Calu3 (cell line): ENCODE data around the gene SLC25A39. TPM values are rescaled to one million over a fixed set of nuclear protein-coding genes. Genes with fewer than 3 reads are reported as not detected.

ENCODE experiments used
- BruUV-seq: library from RNA; stranded (reverse); fragments of 400-500 nt; replicated peaks from 2 replicates; lab custom pipeline; 2021; lab: Mats Ljungman, UMichigan
- CTCF ChIA-PET: fragments of 300-600 bp; sonication (Branson Sonifier 250); formaldehyde crosslinking; loops from one replicate; lab custom pipeline; 2022; ENCODE audit warnings: antibody characterized with exemption; lab: Charles Lee
- DNase-seq: peaks from one replicate; pipeline ENCODE4 v3.0.0; 2022
- H3K27ac Mint-ChIP-seq: one replicate; pipeline ENCODE4 v1.8.0; 2022; ENCODE audit warnings: mixed read lengths; ENCODE audit not compliant: unreplicated experiment
- H3K27me3 Mint-ChIP-seq: one replicate; pipeline ENCODE4 v1.8.0; 2022; ENCODE audit warnings: mixed read lengths; ENCODE audit not compliant: unreplicated experiment
- H3K36me3 Mint-ChIP-seq: one replicate; pipeline ENCODE4 v1.8.0; 2022; ENCODE audit warnings: mild to moderate bottlenecking, moderate library complexity, mixed read lengths; ENCODE audit not compliant: insufficient read depth, unreplicated experiment
- H3K4me1 Mint-ChIP-seq: one replicate; pipeline ENCODE4 v1.8.0; 2022; ENCODE audit warnings: mild to moderate bottlenecking, low read depth, mixed read lengths; ENCODE audit not compliant: unreplicated experiment
- H3K4me3 Mint-ChIP-seq: one replicate; pipeline ENCODE4 v1.8.0; 2022; ENCODE audit warnings: mild to moderate bottlenecking, low read depth, moderate library complexity, mixed read lengths; ENCODE audit not compliant: unreplicated experiment
- H3K9me3 Mint-ChIP-seq: one replicate; pipeline ENCODE4 v1.8.0; 2022; ENCODE audit warnings: low read depth, mixed read lengths; ENCODE audit not compliant: unreplicated experiment
- intact Hi-C: fragments of 100-400 bp; cut with micrococcal nuclease; formaldehyde crosslinking; loops from one replicate; pipeline ENCODE4 v1.10.0; 2022; ENCODE audit not compliant: unreplicated experiment
- total RNA-seq: library from RNA; stranded (reverse); gene quantifications from 2 replicates; pipeline ENCODE4 v1.2.3, GENCODE V29; 2022
- TF ChIP-seq, protein P1 (sequence below): fragments of 200-600 bp; IDR thresholded peaks from one replicate; pipeline ENCODE4 v1.8.0; 2022; ENCODE audit warnings: antibody characterized with exemption; ENCODE audit not compliant: unreplicated experiment

The SLC25A39 gene
- total RNA-seq, 1 experiment from 2014 or later, result 271 TPM

DNA sequence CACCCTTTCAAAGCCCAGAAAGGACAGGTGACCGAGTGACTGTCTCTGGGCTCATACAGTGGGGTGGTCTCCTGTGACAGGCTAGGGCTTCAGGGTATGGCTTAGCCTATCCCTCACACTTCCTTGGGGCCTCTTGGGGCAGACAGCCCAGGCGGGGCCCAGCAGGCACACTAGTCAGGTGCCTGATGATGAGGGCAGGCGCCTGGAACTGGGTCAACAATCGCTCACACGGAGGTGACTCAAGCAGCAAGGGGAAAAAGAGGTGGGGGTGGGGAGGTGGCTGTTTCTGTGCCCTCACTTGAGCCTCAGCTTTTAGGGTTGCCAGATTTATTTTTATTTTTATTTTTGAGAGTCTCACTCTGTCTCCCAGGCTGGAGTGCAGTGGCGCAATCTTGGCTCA lies 14.1 kb upstream of the SLC25A39 start:
- intact Hi-C loops, result no loop called here
- CTCF ChIA-PET, result interaction anchor here (1.0 kb wide), 1 partner anchor 24 kb away, joined by 3 read pairs; no protein-coding TSS in a partner anchor
- DNase-seq, result no peak
- Mint-ChIP-seq H3K9me3 (no peaks in the 10 kb centered on the region), H3K27me3 (peaks cover 14% of the 10 kb centered on the region), H3K27ac (peak overlapping the region; percentile 55), H3K4me1 (peaks cover 8% of the 10 kb centered on the region), H3K4me3 (no peak overlapping the region), H3K36me3 (no peaks in the 10 kb centered on the region)
- TF ChIP-seq, protein P1, sequence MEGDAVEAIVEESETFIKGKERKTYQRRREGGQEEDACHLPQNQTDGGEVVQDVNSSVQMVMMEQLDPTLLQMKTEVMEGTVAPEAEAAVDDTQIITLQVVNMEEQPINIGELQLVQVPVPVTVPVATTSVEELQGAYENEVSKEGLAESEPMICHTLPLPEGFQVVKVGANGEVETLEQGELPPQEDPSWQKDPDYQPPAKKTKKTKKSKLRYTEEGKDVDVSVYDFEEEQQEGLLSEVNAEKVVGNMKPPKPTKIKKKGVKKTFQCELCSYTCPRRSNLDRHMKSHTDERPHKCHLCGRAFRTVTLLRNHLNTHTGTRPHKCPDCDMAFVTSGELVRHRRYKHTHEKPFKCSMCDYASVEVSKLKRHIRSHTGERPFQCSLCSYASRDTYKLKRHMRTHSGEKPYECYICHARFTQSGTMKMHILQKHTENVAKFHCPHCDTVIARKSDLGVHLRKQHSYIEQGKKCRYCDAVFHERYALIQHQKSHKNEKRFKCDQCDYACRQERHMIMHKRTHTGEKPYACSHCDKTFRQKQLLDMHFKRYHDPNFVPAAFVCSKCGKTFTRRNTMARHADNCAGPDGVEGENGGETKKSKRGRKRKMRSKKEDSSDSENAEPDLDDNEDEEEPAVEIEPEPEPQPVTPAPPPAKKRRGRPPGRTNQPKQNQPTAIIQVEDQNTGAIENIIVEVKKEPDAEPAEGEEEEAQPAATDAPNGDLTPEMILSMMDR, result no peak
- BruUV-seq, result no TSS peak

GRCh38 chr17:44335968-44336367 lies 11.3 kb upstream of the SLC25A39 start:
- H3K4me1 Mint-ChIP-seq, result peaks cover 17% of the 10 kb centered on the region
- H3K36me3 Mint-ChIP-seq, result no peaks in the 10 kb centered on the region
- TF ChIP-seq, protein P1, result no peak
- H3K27me3 Mint-ChIP-seq, result peaks cover 14% of the 10 kb centered on the region
- intact Hi-C loops, result no loop called here
- CTCF ChIA-PET, result interaction anchor here (0.7 kb wide), 2 partner anchors 31 to 89 kb away, joined by 3 to 10 read pairs; no protein-coding TSS in a partner anchor
- no peaks in the 10 kb centered on the region for H3K9me3 Mint-ChIP-seq
- no TSS peak for BruUV-seq
- H3K4me3 Mint-ChIP-seq, result no peak overlapping the region
- H3K27ac Mint-ChIP-seq, result no peak overlapping the region
- no peak for DNase-seq

GRCh38 chr17:44335564-44335963 lies 10.9 kb upstream of the SLC25A39 start:
- CTCF ChIA-PET, result interaction anchor here (0.7 kb wide), 2 partner anchors 31 to 89 kb away, joined by 3 to 10 read pairs; no protein-coding TSS in a partner anchor
- peaks cover 18% of the 10 kb centered on the region for H3K4me1 Mint-ChIP-seq
- no peak overlapping the region for H3K4me3 Mint-ChIP-seq
- H3K27ac Mint-ChIP-seq, result no peak overlapping the region
- peaks cover 14% of the 10 kb centered on the region for H3K27me3 Mint-ChIP-seq
- TF ChIP-seq, protein P1, result no peak
- no TSS peak for BruUV-seq
- intact Hi-C loops, result no loop called here
- DNase-seq, result no peak
- H3K36me3 Mint-ChIP-seq, result no peaks in the 10 kb centered on the region
- H3K9me3 Mint-ChIP-seq, result no peaks in the 10 kb centered on the region

- CTCF ChIA-PET, result interaction anchor here (1.9 kb wide), 1 partner anchor 11 kb away, joined by 8 read pairs; the partner anchor contains the start of gene GRN
- no peaks in the 10 kb centered on the region for H3K36me3 Mint-ChIP-seq
- peaks cover 18% of the 10 kb centered on the region for H3K4me1 Mint-ChIP-seq
- H3K27me3 Mint-ChIP-seq, result peaks cover 14% of the 10 kb centered on the region
- no peak overlapping the region for H3K27ac Mint-ChIP-seq
- intact Hi-C loops, result no loop called here
- DNase-seq, result no peak
- H3K4me3 Mint-ChIP-seq, result no peak overlapping the region
- no TSS peak for BruUV-seq
- TF ChIP-seq, protein P1, result no peak
- H3K9me3 Mint-ChIP-seq, result no peaks in the 10 kb centered on the region
Measured at GRCh38 chr17:44334727-44335126, 10.1 kb upstream of the SLC25A39 start.
